HCT116 (cell line): Measurements from ENCODE around the gene METTL2B. TPM values are rescaled to one million over a fixed set of nuclear protein-coding genes. Genes with fewer than 3 reads are reported as not detected.
"Not testable (repeated sequence)": the region's sequence is repeated elsewhere in the genome, so short reads cannot be mapped to it uniquely, and the experiment has no call there.

Source experiments
- ATAC-seq: fragments of 200-7000 bp; cut with Tn5 transposase; 2 replicates; pipeline ENCODE4 v1.9.1; 2020; ENCODE audit warnings: mild to moderate bottlenecking, moderate library complexity
- BruUV-seq: library from RNA; stranded (reverse); fragments of 400-500 nt; replicated peaks from 2 replicates; lab custom pipeline; 2021; lab: Mats Ljungman, UMichigan
- CTCF ChIA-PET: fragments of 300-600 bp; sonication (Branson Sonifier 250); formaldehyde crosslinking; loops from one replicate; lab custom pipeline; 2021; ENCODE audit warnings: antibody characterized with exemption; lab: Charles Lee
- POLR2A ChIA-PET: fragments of 300-600, 350-600 bp; sonication (Branson Sonifier 250); formaldehyde crosslinking; loops from one replicate; lab custom pipeline; 2021; ENCODE audit warnings: antibody characterized with exemption; lab: Charles Lee
- RAD21 ChIA-PET, 2 experiments: fragments of 300-600 bp; sonication (Branson Sonifier 250); formaldehyde crosslinking; loops; one replicate each; lab custom pipeline; 2023; ENCODE audit warnings: low total read pairs in 2 of 2; ENCODE audit not compliant: uncharacterized antibody in 2 of 2, unreplicated experiment in 2 of 2, low non-redundant PET in 1 of 2; lab: Charles Lee
- DNase-seq: peaks from one replicate; pipeline ENCODE4 v3.0.0-alpha.2; 2010; ENCODE audit warnings: low read depth, low spot score
- H2AFZ ChIP-seq: fragments of 200-600 bp; shearing (Covaris generic), sonication (generic); 2 replicates; pipeline ENCODE4 v1.6.1; 2017; ENCODE audit warnings: low read depth, mixed run types, mixed read lengths, antibody characterized with exemption, low read length; ENCODE audit not compliant: poor library complexity, severe bottlenecking
- H3K27ac ChIP-seq: 2 replicates; pipeline ENCODE4 v1.5.1; 2012; ENCODE audit warnings: low read depth, low read length
- H3K27me3 ChIP-seq: fragments of 200-600 bp; sonication (generic); 2 replicates; pipeline ENCODE4 v1.6.1; 2016; ENCODE audit warnings: mixed run types, low read length, mixed read lengths; ENCODE audit not compliant: insufficient read depth
- H3K36me3 ChIP-seq, 2 experiments: fragments of 200-500 bp in 1 of 2; fragments of 200-600 bp in 1 of 2; sonication (Bioruptor generic) in 1 of 2; sonication (generic) in 1 of 2; 2 replicates each; pipeline versions ENCODE4 v1.5.1 to v1.6.1; 2014 to 2016; ENCODE audit warnings: low read length in 2 of 2, inconsistent platforms in 1 of 2, mixed read lengths in 1 of 2, mixed run types in 1 of 2; ENCODE audit not compliant: insufficient read depth in 2 of 2, control insufficient read depth in 1 of 2
- H3K4me1 ChIP-seq, 2 experiments: fragments of 200-600 bp in 1 of 2; sonication (generic) in 1 of 2; 2 replicates each; pipeline versions ENCODE4 v1.5.1 to v1.6.1; 2012 to 2017; ENCODE audit warnings: low read length in 2 of 2, inconsistent platforms in 1 of 2, mild to moderate bottlenecking in 1 of 2, mixed read lengths in 1 of 2, mixed run types in 1 of 2, moderate library complexity in 1 of 2; ENCODE audit not compliant: insufficient read depth in 2 of 2, control insufficient read depth in 1 of 2
- H3K4me2 ChIP-seq: fragments of 200-600 bp; sonication (generic); 2 replicates; pipeline ENCODE4 v1.6.1; 2017; ENCODE audit warnings: mixed run types, low read length, mixed read lengths
- H3K4me3 ChIP-seq, 2 experiments: fragments of 200-600 bp in 1 of 2; sonication (generic) in 1 of 2; replicated peaks in 1 of 2; 2 replicates each; pipeline ENCODE4 v1.5.1; 2011 to 2016; ENCODE audit warnings: low read length in 2 of 2, control low read depth in 1 of 2, low read depth in 1 of 2, mild to moderate bottlenecking in 1 of 2, mixed read lengths in 1 of 2, mixed run types in 1 of 2
- H3K79me2 ChIP-seq: fragments of 200-600 bp; sonication (generic); 2 replicates; pipeline ENCODE4 v1.6.1; 2017; ENCODE audit warnings: mild to moderate bottlenecking, mixed run types, low read length, moderate library complexity, mixed read lengths; ENCODE audit not compliant: insufficient read depth
- H3K9ac ChIP-seq: fragments of 200-600 bp; sonication (generic); 2 replicates; pipeline ENCODE4 v1.6.1; 2016; ENCODE audit warnings: low read length, mixed read lengths
- H3K9me2 ChIP-seq: fragments of 200-600 bp; sonication (generic), shearing (Covaris generic); 2 replicates; pipeline ENCODE4 v1.6.1; 2017; ENCODE audit warnings: mixed run types, mild to moderate bottlenecking, moderate library complexity; ENCODE audit not compliant: insufficient read depth
- H3K9me3 ChIP-seq, 2 experiments: fragments of 200-500 bp in 1 of 2; fragments of 200-600 bp in 1 of 2; sonication (Bioruptor generic) in 1 of 2; sonication (generic) in 1 of 2; 2 replicates each; pipeline ENCODE4 v1.6.1; 2014 to 2017; ENCODE audit warnings: low read length in 2 of 2, mixed read lengths in 2 of 2, inconsistent platforms in 1 of 2, low read depth in 1 of 2, mild to moderate bottlenecking in 1 of 2, mixed run types in 1 of 2, moderate library complexity in 1 of 2; ENCODE audit not compliant: control insufficient read depth in 1 of 2, insufficient read depth in 1 of 2
- H4K20me1 ChIP-seq: fragments of 200-600 bp; sonication (generic), shearing (Covaris generic); 2 replicates; pipeline ENCODE4 v1.6.1; 2017; ENCODE audit warnings: mixed run types, mild to moderate bottlenecking, moderate library complexity; ENCODE audit not compliant: insufficient read depth
- POLR2A ChIP-seq: IDR thresholded peaks from 2 replicates; pipeline ENCODE4 v1.7.0; 2011; ENCODE audit warnings: borderline replicate concordance; ENCODE audit not compliant: insufficient read depth, insufficient read length; ENCODE audit errors: extremely low read depth
- SIN3A ChIP-seq: IDR thresholded peaks from 2 replicates; pipeline ENCODE4 v1.6.1; 2012; ENCODE audit warnings: low read depth
- ZFX ChIP-seq: fragments of 450-650 bp; IDR thresholded peaks from 2 replicates; pipeline ENCODE4 v1.6.1; 2017
- intact Hi-C: fragments of 100-400 bp; cut with micrococcal nuclease; formaldehyde crosslinking; loops from 2 replicates; pipeline ENCODE4 v1.10.0; 2022
- total RNA-seq: library from RNA; stranded (reverse); gene quantifications from one replicate; pipeline ENCODE4 v1.2.1, GENCODE V29; 2021; ENCODE audit not compliant: unreplicated experiment

METTL2B gene
- total RNA-seq, 1 experiment from 2014 or later = 45.7 TPM

DNA sequence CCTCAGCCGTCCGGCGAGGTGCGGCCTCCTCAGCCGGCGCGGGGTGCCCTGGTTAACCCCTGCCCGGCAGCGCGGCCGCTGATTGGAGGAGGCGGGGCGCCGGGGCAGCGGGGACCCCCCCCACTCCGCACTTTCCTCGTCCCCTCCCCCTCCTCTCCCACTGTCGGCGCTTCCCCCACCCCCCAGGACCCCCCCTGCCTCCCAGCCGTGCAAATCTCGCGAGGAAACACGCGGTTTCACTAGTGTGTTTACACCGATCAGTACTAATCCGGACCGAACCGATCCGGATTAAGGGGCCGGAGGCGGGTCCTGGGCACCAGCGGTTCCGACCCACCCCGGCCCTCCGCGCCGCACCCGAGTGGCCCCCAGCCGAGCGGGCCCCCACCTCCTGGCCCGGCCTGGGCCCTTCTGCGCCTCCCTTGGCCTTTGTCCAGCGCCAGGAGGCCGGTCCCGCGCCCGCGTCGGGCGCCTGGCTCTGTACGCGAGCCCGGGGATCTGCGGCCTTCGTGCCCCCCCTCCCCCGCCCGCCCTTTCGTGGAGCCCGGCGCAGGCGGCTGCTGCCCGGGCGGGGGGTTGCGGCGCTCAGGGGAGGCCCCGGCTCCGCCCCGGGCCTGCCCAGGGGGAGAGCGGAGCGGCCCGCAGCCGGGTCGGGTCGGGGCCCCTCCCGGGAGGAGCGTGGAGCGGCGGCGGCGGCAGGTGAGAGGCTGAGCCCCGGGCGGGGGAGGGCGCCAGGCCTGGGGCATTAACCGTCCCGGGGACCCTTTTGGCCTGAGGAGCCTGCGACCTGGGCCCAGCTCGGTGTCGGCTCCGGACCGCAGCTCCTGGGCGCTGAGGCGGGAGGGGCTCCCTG is 54.8 kb downstream of the METTL2B start:
- H3K9ac ChIP-seq = peak overlapping the region; percentile 79
- ATAC-seq = peak; percentile 83
- H3K36me3 ChIP-seq, H3K9me3 ChIP-seq, H4K20me1 ChIP-seq, RAD21 ChIA-PET, H2AFZ ChIP-seq, POLR2A ChIA-PET, H3K27me3 ChIP-seq, CTCF ChIA-PET, BruUV-seq, H3K9me2 ChIP-seq, intact Hi-C loops: not testable (repeated sequence)
- peak; percentile 16 for TF ChIP-seq POLR2A
- peak; percentile 100 for TF ChIP-seq ZFX
- H3K79me2 ChIP-seq = peaks cover 37% of the 10 kb centered on the region
- peak overlapping the region; percentile 65 to 72 for H3K4me3 ChIP-seq
- peak overlapping the region; percentile 81 for H3K4me2 ChIP-seq
- H3K4me1 ChIP-seq = peaks cover 4 to 15% of the 10 kb centered on the region in 2 experiments; a peak in 2 of 4 replicates
- peak overlapping the region; percentile 85 for H3K27ac ChIP-seq
- DNase-seq = peak; percentile 23

DNA sequence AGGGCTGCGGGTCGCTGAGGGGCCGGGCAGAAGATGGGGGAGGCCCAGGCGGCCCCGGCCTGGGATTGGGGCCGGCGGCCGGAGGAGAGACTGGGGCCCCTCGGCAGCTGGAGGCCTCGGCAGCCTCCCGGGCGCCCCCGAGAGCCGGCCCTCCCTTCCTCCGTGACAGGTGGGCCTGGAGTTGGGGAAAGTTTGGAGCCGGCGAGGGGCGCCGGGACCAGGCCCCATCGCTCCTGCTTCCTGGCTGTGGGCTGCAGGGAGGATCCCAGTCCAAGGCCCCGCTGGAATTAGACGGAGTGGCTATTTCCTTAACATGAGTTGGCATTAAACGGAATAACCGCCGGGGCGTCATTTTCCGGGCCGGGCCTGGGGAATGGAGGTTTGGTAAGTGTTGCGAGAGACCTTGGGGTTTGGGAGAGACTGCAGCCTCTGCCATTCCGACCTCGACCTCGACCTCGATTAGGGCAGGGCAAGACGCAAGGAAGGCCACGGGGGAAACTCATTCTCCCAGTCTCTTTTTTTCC is 55.5 kb downstream of the METTL2B start:
- Histone ChIP-seq H3K4me1 (peaks cover 4 to 15% of the 10 kb centered on the region in 2 experiments; a peak in 2 of 4 replicates), H3K4me2 (peak overlapping the region; percentile 81), H3K4me3 (peak overlapping the region; percentile 65 to 72), H3K79me2 (peaks cover 40% of the 10 kb centered on the region), H3K27ac (peak overlapping the region; percentile 85), H3K9ac (peak overlapping the region; percentile 79)
- H3K27me3 ChIP-seq, H2AFZ ChIP-seq, POLR2A ChIA-PET, H3K9me2 ChIP-seq, H4K20me1 ChIP-seq, CTCF ChIA-PET, RAD21 ChIA-PET, H3K36me3 ChIP-seq, H3K9me3 ChIP-seq, DNase-seq, ATAC-seq, intact Hi-C loops, BruUV-seq: not testable (repeated sequence)
- 0 out of 2 replicates have a peak, but pooled peaks have one; percentile 21 for TF ChIP-seq SIN3A
- TF ChIP-seq ZFX = 0 out of 2 replicates have a peak, but pooled peaks have one; percentile 80

DNA sequence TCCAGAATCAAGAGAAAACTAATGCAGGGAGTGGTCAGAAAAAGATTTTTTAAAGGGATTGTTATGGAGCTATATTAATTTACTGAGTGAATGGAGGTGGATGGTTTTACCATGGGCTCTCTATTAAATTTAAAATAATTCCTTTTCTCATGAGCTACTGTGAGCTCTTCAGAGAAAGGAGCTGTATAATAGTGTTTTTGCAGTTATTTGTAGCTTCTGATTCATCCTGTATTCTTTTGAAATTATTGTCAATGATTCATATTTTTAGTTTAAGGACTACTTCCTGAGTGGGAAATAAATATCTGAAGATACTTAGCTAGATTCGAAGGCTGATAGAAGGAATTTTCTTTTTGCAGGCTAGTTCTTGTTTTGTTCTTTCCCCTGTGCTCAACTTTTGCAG is 56.4 kb downstream of the METTL2B start:
- BruUV-seq, RAD21 ChIA-PET, H3K27ac ChIP-seq, DNase-seq, H2AFZ ChIP-seq, H4K20me1 ChIP-seq, intact Hi-C loops, H3K36me3 ChIP-seq, ATAC-seq, POLR2A ChIA-PET, CTCF ChIA-PET, H3K9me3 ChIP-seq, H3K27me3 ChIP-seq, H3K9me2 ChIP-seq: not testable (repeated sequence)
- peaks cover 44% of the 10 kb centered on the region for H3K79me2 ChIP-seq
- H3K4me2 ChIP-seq = peak overlapping the region; percentile 81
- peak overlapping the region; percentile 65 to 72 for H3K4me3 ChIP-seq
- peak overlapping the region; percentile 79 for H3K9ac ChIP-seq
- H3K4me1 ChIP-seq = peaks cover 4 to 15% of the 10 kb centered on the region in 2 experiments; a peak in 2 of 4 replicates
